ENCODE results near the gene ERMN.

- TF ChIP-seq CTCF (IDR thresholded peaks at IDR 0.05) = no peak
- TF ChIP-seq POLR2A (IDR thresholded peaks at IDR 0.05) = no peak
- TF ChIP-seq EP300 (IDR thresholded peaks at IDR 0.05) = no peak
Measured at GRCh38 chr2:157301307-157301706, 24.3 kb downstream of the ERMN start.
